Endothelial cell of umbilical vein (primary cell): ENCODE measurements around the gene FAM120C. TPM values are rescaled to one million over a fixed set of nuclear protein-coding genes. Genes with fewer than 3 reads are reported as not detected.

Experiments used
- BruUV-seq: library from RNA; stranded (reverse); fragments of 400-500 nt; replicated peaks from 2 replicates; lab custom pipeline; 2021; lab: Mats Ljungman, UMichigan
- CTCF ChIA-PET: fragments of 300-600, 350-600 bp; sonication (Branson Sonifier 250); formaldehyde crosslinking; loops from one replicate; lab custom pipeline; 2021; ENCODE audit warnings: antibody characterized with exemption, inconsistent platforms; lab: Charles Lee
- POLR2A ChIA-PET: fragments of 300-600, 350-600 bp; sonication (Branson Sonifier 250); formaldehyde crosslinking; loops from one replicate; lab custom pipeline; 2021; ENCODE audit warnings: antibody characterized with exemption, inconsistent platforms; lab: Charles Lee
- DNase-seq: peaks from one replicate; pipeline ENCODE4 v3.0.0-alpha.2; 2011; ENCODE audit warnings: low read depth, low spot score
- FAIRE-seq: peaks from 2 replicates; lab custom pipeline; 2011; peaks lifted over from hg19 to GRCh38; lab: Jason Lieb, UNC
- H2AFZ ChIP-seq: 2 replicates; pipeline ENCODE4 v1.6.0; 2012; ENCODE audit warnings: low read depth, low read length, control low read depth, inconsistent platforms
- H3K27ac ChIP-seq: 2 replicates; pipeline ENCODE4 v1.5.1; 2011; ENCODE audit warnings: low read depth, mild to moderate bottlenecking, control low read depth, low read length, moderate library complexity; ENCODE audit not compliant: insufficient read depth
- H3K27me3 ChIP-seq, 2 experiments: 2 replicates each; pipeline versions ENCODE4 v1.6.0 to v1.6.1; 2011; ENCODE audit warnings: low read length in 2 of 2, mixed read lengths in 1 of 2; ENCODE audit not compliant: control insufficient read depth in 2 of 2, insufficient read depth in 2 of 2
- H3K36me3 ChIP-seq, 2 experiments: 2 replicates in 1 of 2; 3 replicates in 1 of 2; pipeline ENCODE4 v1.5.1; 2011; ENCODE audit warnings: low read length in 2 of 2, mild to moderate bottlenecking in 1 of 2, moderate library complexity in 1 of 2; ENCODE audit not compliant: control insufficient read depth in 2 of 2, insufficient read depth in 2 of 2; ENCODE audit errors: extremely low read depth in 1 of 2
- H3K4me1 ChIP-seq: 3 replicates; pipeline ENCODE4 v1.5.1; 2011; ENCODE audit warnings: mild to moderate bottlenecking, low read length; ENCODE audit not compliant: control insufficient read depth, insufficient read depth; ENCODE audit errors: extremely low read depth
- H3K4me2 ChIP-seq: 2 replicates; pipeline ENCODE4 v1.6.1; 2011; ENCODE audit warnings: low read length, control low read depth, mixed read lengths; ENCODE audit not compliant: insufficient read depth
- H3K4me3 ChIP-seq, 3 experiments: fragments of 200-600 bp in 1 of 3; sonication (generic), shearing (Covaris generic) in 1 of 3; replicated peaks in 1 of 3; 2 replicates each; pipeline ENCODE4 v1.5.1; 2011 to 2016; ENCODE audit warnings: control low read depth in 3 of 3, low read length in 3 of 3, mild to moderate bottlenecking in 2 of 3, inconsistent platforms in 1 of 3, low read depth in 1 of 3, moderate library complexity in 1 of 3; ENCODE audit not compliant: insufficient read depth in 1 of 3
- H3K79me2 ChIP-seq: 2 replicates; pipeline ENCODE4 v1.6.0; 2012; ENCODE audit warnings: low read length, inconsistent platforms; ENCODE audit not compliant: control insufficient read depth, insufficient read depth
- H3K9ac ChIP-seq: replicated peaks from 2 replicates; pipeline ENCODE3; 2011; ENCODE audit warnings: low read length, control low read depth; ENCODE audit not compliant: insufficient read depth; ENCODE audit errors: extremely low read depth
- H3K9me1 ChIP-seq: replicated peaks from 3 replicates; pipeline ENCODE4 v1.6.0; 2011; ENCODE audit warnings: mild to moderate bottlenecking, low read length; ENCODE audit not compliant: control insufficient read depth, insufficient read depth; ENCODE audit errors: extremely low read depth
- H3K9me3 ChIP-seq: replicated peaks from 2 replicates; pipeline ENCODE4 v1.5.1; 2012; ENCODE audit warnings: low read length, inconsistent platforms; ENCODE audit not compliant: control insufficient read depth, insufficient read depth
- H4K20me1 ChIP-seq: replicated peaks from 2 replicates; pipeline ENCODE3; 2011; ENCODE audit warnings: mild to moderate bottlenecking, low read length; ENCODE audit not compliant: control insufficient read depth, insufficient read depth; ENCODE audit errors: extremely low read depth
- EZH2 ChIP-seq: IDR thresholded peaks from 2 replicates; pipeline ENCODE4 v1.6.1; 2012; ENCODE audit warnings: borderline replicate concordance, low read depth, mild to moderate bottlenecking, moderate library complexity, low read length, inconsistent platforms; ENCODE audit not compliant: severe bottlenecking
- FOS ChIP-seq: IDR thresholded peaks from 2 replicates; pipeline ENCODE4 v1.6.1; 2011; ENCODE audit warnings: mild to moderate bottlenecking, low read length, moderate library complexity, borderline replicate concordance; ENCODE audit not compliant: insufficient read depth
- GATA2 ChIP-seq: IDR thresholded peaks from 2 replicates; pipeline ENCODE4 v1.7.0; 2011; ENCODE audit warnings: low read depth, mild to moderate bottlenecking, moderate library complexity, mixed read lengths, low read length; ENCODE audit not compliant: insufficient read length, insufficient read depth
- JUN ChIP-seq: IDR thresholded peaks from 2 replicates; pipeline ENCODE4 v1.6.1; 2011; ENCODE audit warnings: borderline replicate concordance, low read depth; ENCODE audit not compliant: insufficient read length, insufficient read depth
- MYC ChIP-seq: IDR thresholded peaks from one replicate; pipeline ENCODE4 v1.6.1; 2011; ENCODE audit warnings: mild to moderate bottlenecking, low read depth, low read length
- POLR2A ChIP-seq: IDR thresholded peaks from 2 replicates; pipeline ENCODE4 v1.6.1; 2012; ENCODE audit warnings: low read depth, mild to moderate bottlenecking, control low read depth, low read length
- POLR2AphosphoS5 ChIP-seq: IDR thresholded peaks from 2 replicates; pipeline ENCODE4 v1.6.1; 2012; ENCODE audit warnings: low read depth, mild to moderate bottlenecking, control low read depth, low read length, moderate library complexity; ENCODE audit not compliant: insufficient read depth
- dilution Hi-C: fragments of 300-500 bp; cut with MboI; formaldehyde crosslinking; loops from one replicate; pipeline ENCODE4 v1.15.0; 2019; ENCODE audit warnings: low sequenced_read_pairs; ENCODE audit not compliant: extremely low pct_ligation_motif_present
- intact Hi-C: fragments of 100-400 bp; cut with micrococcal nuclease; formaldehyde crosslinking; loops from one replicate; pipeline ENCODE4 v1.10.0; 2022
- polyA plus RNA-seq, 4 experiments: library from polyadenylated mRNA; depleted of rRNA in 3 of 4; stranded (reverse) in 3 of 4; unstranded in 1 of 4; fragments of >200 nt; gene quantifications; 2 replicates each; pipeline versions ENCODE4 v1.2.1 to v1.2.3, GENCODE V29; 2011 to 2012; ENCODE audit warnings: missing spikeins in 1 of 4
- total RNA-seq: library from RNA; stranded (reverse); gene quantifications from 2 replicates; pipeline ENCODE4 v1.2.3, GENCODE V29; 2021
- TF ChIP-seq, protein P1 (sequence below), 2 donors: IDR thresholded peaks; 1 replicate in 1 of 2; 2 replicates in 1 of 2; pipeline ENCODE4 v1.5.1; 2011; ENCODE audit warnings: low read length in 2 of 2, mild to moderate bottlenecking in 2 of 2, moderate library complexity in 2 of 2, control low read depth in 1 of 2, inconsistent platforms in 1 of 2, low read depth in 1 of 2; ENCODE audit not compliant: insufficient read depth in 1 of 2; ENCODE audit errors: extremely low read depth in 1 of 2
- TF ChIP-seq, protein P2 (sequence below): IDR thresholded peaks from 2 replicates; pipeline ENCODE4 v1.6.1; 2011; ENCODE audit not compliant: insufficient read depth, insufficient read length

Gene FAM120C
- total and polyA plus RNA-seq, 2 donors (not counting 3 experiments of a cell fraction or from before 2014, with no cell fraction given): 4.2 to 11.4 TPM

DNA sequence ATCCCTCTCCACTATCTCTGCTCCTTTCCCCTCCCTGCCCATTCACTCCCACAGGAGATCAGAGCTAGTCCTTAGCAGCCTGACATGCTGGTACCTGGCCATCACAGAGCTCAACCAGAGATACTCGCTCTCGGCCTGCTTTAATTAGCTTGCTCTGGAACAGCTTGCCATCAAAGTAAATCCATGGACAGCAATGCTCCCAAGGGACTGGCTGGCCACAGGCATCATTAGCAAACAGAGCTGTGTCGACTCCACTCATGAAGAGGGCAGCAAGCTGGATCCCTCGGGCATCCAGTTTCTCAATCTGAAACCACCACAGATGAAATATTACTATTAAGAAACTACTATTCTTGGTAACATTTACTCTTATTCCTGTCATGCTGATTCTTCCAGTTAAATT, 95.4 kb downstream of the FAM120C start:
- H3K4me3 ChIP-seq: no peak overlapping the region
- H3K36me3 ChIP-seq: peaks cover 0 to 2% of the 10 kb centered on the region in 2 experiments
- ChIA-PET POLR2A (no interaction called here), CTCF (no interaction called here)
- no peaks in the 10 kb centered on the region for H3K4me1 ChIP-seq
- H3K4me2 ChIP-seq: no peak overlapping the region
- H3K79me2 ChIP-seq: no peaks in the 10 kb centered on the region
- TF ChIP-seq POLR2AphosphoS5 (no peak), POLR2A (no peak), JUN (no peak), GATA2 (no peak), FOS (no peak), MYC (no peak), EZH2 (no peak)
- TF ChIP-seq, protein P1, sequence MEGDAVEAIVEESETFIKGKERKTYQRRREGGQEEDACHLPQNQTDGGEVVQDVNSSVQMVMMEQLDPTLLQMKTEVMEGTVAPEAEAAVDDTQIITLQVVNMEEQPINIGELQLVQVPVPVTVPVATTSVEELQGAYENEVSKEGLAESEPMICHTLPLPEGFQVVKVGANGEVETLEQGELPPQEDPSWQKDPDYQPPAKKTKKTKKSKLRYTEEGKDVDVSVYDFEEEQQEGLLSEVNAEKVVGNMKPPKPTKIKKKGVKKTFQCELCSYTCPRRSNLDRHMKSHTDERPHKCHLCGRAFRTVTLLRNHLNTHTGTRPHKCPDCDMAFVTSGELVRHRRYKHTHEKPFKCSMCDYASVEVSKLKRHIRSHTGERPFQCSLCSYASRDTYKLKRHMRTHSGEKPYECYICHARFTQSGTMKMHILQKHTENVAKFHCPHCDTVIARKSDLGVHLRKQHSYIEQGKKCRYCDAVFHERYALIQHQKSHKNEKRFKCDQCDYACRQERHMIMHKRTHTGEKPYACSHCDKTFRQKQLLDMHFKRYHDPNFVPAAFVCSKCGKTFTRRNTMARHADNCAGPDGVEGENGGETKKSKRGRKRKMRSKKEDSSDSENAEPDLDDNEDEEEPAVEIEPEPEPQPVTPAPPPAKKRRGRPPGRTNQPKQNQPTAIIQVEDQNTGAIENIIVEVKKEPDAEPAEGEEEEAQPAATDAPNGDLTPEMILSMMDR (IDR thresholded peaks at IDR 0.05; ENCODE audit: extremely low read depth in 1 of 2, insufficient read depth in 1 of 2, low read depth in 1 of 2, low read length in 2 of 2): no peak
- TF ChIP-seq, protein P2, sequence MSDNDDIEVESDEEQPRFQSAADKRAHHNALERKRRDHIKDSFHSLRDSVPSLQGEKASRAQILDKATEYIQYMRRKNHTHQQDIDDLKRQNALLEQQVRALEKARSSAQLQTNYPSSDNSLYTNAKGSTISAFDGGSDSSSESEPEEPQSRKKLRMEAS: no peak
- H2AFZ ChIP-seq: no peak overlapping the region
- H3K9me1 ChIP-seq: no peaks in the 10 kb centered on the region
- intact Hi-C loops: no loop called here
- no peak overlapping the region for H3K27ac ChIP-seq
- no peak for DNase-seq
- no peaks in the 10 kb centered on the region for H3K27me3 ChIP-seq
- H3K9ac ChIP-seq: no peak overlapping the region
- FAIRE-seq: no peak
- dilution Hi-C loops: no loop called here
- BruUV-seq: no TSS peak
- H4K20me1 ChIP-seq: no peaks in the 10 kb centered on the region
- no peaks in the 10 kb centered on the region for H3K9me3 ChIP-seq
